Stimulated activated CD4-positive, alpha-beta T cell treated with anti-CD3 and anti-CD28 coated beads, Interleukin-2, amount 100 ng/mL, for 48 hours (primary cell): Measurements from ENCODE around the gene CD28.
"Not testable (repeated sequence)": the region's sequence is repeated elsewhere in the genome, so short reads cannot be mapped to it uniquely, and the experiment has no call there.

ENCODE experiments used
- DNase-seq, 2 donors: peaks; one replicate each; pipeline ENCODE4 v3.0.0-alpha.2; 2020

Gene CD28

GRCh38 chr2:203688798-203689197, 17.6 kb upstream of the CD28 start:
- no peak for DNase-seq

DNA sequence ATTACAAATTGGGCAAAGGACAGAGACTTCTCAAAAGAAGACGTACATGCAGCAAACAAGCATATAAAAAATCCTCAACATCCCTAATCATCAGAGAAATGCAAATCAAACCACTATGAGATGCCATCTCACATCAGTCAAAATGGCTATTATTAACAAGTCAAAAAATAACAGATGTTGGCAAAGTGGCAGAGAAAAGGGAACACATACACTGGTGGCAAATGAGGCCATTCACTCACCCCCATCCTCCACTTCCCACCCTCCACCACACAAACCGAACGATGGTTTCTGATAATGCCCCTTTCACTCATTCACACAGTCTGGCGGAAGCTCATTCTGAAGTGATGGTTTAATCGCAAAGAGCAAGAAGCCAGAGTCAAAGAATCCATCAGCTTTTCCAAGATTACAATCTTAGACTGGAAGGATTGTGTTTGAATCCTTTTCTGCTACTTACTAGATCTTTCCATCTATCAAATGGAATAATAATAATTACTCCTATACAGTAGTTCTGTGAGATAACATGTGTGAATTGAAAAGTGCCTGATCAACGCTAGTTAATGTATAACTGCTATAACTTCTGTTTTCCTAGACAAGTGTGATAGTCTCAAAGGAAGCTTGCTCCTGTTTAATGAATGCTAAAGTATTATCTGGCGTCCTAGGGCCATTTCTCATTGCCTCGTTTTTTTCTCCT, 16.9 kb upstream of the CD28 start:
- no peak for DNase-seq

DNA sequence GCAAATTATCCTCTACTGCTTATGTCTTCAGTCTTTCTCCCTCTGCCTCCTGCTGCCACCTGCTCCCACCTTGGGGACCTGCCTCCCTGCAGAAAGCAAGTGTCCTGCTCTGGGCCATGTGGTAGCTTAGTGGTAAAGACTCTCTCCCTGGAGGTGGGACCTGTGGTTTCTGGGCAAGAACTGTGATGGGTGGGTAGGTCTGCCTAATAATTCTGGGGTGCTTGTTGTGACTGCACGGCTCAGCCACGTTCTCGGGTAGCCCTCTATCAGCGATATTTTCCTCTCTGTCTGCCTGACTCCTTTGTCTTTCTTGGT, 16.4 kb upstream of the CD28 start:
- no peak for DNase-seq

DNA sequence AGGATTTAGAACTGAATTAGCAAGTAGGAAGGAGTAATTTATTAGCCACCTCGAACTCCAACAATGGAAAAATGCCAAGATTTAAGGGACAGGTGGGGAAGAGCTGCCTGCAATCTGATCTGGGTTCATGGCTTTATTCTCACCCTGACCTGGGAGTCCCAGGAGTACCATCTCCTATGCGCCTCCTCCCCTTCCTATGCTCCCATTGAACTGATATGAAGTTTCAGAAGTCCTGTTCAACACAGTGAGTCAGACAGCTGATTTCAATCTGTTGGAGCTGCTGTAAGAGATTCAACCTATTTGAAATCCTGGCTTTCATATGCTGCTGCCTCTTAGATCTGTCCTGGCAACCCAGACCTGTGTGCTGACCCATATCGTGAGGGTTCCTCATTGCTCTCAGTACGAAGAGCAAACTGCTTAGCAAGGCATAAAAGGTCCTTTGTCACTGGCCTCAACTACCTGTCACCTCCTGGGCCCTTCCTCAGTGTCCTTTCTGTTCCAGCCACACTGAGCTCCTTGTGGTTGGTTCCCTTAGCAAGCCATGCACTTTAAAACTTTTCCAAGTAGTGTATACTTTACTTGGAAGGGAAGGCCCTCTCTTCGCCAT, 15.9 kb upstream of the CD28 start:
- no peak for DNase-seq

DNA sequence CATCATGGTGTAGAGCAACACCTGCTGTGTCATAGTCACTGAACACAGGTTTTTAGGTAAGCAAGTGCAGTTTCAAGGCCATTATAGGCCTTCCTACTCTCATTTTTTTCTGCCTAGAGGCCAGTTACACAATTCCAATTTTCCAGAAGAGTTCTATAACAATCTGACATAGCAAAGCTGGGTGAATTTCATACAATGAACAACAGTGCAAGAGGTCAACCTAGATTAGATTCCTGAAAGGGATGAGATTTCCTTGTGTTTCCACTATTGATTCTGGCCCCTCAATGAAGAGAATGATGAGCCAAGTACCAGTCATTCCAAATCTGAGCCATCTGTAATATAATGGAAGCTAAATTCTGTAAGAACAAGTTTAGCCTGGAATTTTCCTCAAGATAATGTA, 15.3 kb upstream of the CD28 start:
- no peak for DNase-seq

DNA sequence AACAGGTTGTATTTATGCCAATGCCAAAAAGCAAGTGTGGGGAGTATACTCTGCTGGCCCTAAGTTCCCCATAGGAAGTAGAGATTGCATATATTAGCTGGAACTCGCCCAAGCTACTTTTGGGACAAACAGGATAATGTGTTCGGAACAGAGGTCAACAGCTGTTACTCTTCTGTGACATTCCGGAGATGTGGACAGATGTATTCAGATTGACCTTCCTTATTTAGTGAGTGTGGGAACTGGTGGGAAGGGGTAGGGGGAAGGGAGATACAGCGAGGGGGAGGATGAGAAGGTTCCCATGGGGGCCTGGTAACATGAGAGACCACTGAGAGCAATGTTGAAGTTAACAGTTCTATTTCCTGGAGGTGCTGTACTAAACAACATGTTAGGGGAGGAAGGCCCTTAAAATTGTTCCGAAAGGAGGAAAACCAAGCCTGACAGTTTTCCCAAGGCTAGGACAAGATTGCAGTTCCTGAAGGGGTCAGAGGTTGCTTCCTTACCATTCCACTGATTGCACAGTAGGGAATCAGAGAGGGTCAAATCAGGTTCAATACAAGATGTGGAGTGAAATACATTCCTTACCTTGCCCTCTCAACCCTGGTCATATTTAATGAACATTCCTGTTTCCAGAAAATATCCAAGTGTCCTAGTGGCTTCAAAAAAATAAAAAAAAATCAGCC, 14.3 kb upstream of the CD28 start:
- DNase-seq, result no peak

GRCh38 chr2:203693242-203693879, 13.1 kb upstream of the CD28 start:
- DNase-seq, result no peak

- no peak for DNase-seq
Measured at GRCh38 chr2:203694191-203694590, 12.2 kb upstream of the CD28 start.

- no peak for DNase-seq
Measured at GRCh38 chr2:203697190-203697589, 9.2 kb upstream of the CD28 start.

GRCh38 chr2:203697763-203698162, 8.7 kb upstream of the CD28 start:
- not testable (repeated sequence) for DNase-seq

DNA sequence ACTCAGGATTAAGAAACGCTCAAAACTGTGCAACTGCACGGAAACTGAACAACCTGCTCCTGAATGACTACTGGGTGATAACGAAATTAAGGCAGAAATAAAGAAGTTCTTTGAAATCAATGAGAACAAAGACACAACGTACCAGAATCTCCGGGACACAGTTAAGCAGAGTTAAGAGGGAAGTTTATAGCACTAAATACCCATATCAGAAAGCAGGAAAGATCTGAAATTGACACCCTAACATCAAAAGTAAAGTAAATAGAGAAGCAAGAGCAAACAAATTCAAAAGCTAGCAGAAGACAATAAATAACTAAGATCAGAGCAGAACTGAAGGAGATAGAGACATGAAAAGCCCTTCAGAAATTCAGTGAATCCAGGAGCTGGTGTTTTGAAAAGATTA, 8.0 kb upstream of the CD28 start:
- not testable (repeated sequence) for DNase-seq

DNA sequence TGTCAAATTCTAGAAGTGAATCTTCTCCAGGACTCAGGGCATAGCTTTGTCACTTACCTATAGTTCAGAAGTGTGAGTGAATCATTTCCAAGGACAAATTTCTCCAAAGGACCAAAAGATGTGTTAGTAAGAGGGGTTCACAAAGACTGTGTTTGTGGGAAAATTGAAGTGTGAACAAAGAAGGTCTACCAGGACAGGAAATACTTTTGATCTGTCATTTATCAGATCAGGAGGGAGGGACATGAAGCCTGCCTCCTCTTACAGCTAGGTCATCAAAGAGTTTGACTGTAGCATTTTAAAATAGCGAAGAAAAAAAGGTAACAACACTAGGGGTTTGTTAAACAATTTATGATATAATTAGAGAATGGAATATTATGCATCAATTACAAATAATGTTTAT, 2.0 kb upstream of the CD28 start:
- no peak for DNase-seq

- DNase-seq, result no peak
Measured at GRCh38 chr2:203705178-203705577, 1.3 kb upstream of the CD28 start.

DNA sequence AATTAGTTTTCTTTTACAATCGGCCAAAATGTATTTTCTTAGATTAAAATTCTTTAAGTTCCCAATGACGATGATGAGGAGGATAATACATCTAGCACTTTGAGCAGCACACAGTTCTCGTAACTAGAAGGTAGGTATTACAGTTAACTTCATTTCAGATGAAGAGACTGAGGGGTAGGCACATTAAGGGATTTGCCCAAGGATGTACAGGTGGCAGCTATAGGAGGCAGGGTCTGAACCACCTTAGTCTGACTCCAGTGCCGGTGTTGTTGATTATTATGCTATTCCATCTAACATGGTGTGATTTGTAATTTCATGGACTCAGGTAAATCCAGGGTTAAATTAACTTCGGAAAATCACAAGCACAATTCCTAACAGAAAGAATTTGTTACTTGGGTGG, 1.1 kb downstream of the CD28 start:
- no peak for DNase-seq

- no peak for DNase-seq
Measured at GRCh38 chr2:203708846-203709396, 2.5 kb downstream of the CD28 start.

DNA sequence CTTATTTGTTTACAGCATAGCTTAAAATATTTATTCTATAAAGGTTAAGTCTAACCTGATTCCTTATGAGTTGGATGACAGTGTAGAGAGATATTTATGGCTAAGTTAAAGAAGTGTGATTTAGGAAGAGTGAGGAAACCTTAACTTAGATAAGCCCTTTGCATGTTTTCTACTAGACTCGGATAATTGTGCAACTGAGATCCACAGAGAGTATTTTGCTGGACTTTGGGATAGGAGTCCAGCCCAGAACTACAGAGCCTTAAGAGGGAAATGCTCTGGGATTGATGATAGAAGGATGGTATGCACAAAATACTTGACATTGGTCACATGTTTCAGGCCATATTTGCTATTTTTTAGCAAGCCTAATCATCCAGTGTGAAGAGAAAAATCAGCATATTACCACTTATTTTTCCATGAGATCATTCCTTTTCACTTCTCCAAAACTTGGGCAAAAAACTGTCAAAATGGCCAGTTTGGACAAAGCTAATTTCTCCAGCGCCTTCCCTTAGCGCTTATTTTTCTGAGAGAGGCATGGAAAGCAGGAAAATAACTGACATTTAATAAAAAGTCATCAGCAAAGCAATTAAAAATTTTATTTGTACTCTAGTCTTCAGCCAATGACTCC, 3.1 kb downstream of the CD28 start:
- DNase-seq, result no peak

DNA sequence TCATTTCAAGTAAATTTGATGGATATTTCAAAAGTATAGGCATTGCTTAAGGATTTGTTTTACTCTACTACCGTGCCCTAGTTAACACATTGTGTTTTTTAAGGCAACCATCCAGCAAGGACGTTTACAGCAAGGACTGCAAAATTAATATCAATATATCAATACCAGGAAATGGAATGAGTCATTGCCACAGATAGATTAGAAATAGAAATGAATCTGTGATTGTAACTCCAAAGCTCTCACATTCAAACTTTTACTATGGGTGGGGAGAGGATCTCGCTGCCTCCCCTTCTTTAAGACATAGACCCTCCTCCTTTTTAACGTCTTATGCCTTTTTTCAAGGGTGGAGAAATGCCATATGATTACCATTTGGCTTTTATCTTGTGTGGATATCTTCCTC, 3.8 kb downstream of the CD28 start:
- DNase-seq, result no peak

DNA sequence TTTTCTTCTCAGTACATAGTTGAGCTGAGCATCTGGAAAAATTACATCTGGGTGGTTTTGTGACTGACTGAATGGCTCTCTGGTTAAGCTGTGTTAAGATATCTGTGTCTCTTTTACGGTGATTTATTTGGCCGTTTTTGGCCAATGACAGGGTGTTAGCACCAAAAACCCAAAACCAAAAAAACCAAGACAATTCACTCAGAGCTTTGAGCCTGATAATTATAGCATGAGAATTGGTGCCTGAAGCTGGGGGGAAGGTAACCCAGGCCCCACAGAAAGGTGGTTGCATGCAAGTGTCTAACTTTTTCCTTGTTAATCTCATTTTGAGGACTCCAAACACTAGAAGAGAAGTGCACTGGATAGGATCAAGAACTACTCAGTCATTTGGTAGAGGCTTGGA, 4.5 kb downstream of the CD28 start:
- no peak for DNase-seq

DNA sequence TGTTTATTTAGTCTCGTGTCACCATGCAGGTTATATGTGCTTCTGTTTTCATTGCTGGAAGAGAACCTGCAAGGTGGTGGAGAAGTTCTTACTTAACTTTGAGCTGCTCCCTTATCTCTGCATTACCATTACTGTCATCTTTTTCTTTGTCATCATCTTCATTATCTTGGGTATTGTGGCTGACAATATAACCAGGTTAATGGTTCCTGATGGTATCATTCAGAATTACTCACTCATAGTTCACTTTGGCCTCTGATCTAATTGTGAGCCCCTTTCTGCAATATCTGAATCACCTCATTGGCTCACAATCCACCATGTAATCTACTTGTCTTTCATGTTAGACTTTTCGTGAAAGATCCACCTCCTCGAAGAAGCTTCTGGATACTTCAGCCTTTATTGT, 5.0 kb downstream of the CD28 start:
- DNase-seq, result no peak

- no peak for DNase-seq
Measured at GRCh38 chr2:203713381-203713780, 6.9 kb downstream of the CD28 start.

- DNase-seq, result no peak
Measured at GRCh38 chr2:203714112-203714511, 7.7 kb downstream of the CD28 start.

DNA sequence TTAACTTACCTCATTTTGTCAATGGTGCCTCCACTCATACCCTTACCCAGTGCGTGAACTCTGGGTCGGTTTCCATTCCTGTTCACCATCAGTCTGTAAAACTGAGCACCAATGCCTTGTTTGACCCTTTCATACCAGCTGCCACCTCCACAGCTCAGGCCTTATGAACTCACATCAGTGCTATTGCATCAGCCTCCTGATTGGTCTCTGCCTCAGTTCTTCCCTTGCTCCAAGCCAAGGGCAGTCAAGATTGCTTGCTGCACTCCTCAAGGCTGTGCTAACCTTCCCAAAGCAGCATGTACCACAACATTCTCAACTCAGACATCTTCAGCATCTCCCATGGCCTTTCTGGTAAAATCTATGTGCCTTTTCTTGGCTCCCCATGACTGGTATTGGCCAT, 9.3 kb downstream of the CD28 start:
- DNase-seq, result no peak

DNA sequence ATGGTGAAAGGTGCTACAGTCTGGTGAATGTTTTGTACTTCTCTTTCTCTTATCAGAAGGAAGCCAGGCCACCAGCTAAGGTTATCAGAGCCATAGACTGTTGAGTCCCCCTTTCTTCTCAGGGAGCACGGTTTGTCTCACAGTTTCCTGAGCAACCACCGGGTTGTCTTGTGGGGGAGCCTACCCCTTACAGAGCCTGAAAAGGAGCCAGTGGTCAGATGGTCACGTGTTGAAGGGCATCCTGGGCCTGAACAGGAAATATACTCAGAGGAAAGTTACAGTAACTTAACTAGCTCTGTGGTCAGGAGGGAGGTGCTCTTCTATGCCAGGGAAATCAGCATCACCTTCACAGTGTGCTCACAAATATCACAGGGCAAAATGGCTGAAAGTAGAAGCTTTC, 11.6 kb downstream of the CD28 start:
- no peak for DNase-seq
